Kidney glomerular epithelial cell (primary cell): ENCODE results near the gene QPRT.
"Not testable (repeated sequence)": the region's sequence is repeated elsewhere in the genome, so short reads cannot be mapped to it uniquely, and the experiment has no call there.

Source experiments
- DNase-seq: peaks from one replicate; lab custom pipeline; 2025; lab: John Stamatoyannopoulos, UW

Gene QPRT

GRCh38 chr16:29720703-29721102 is 41.7 kb downstream of the QPRT start:
- no peak for DNase-seq

- DNase-seq: peak; percentile 65
These were observed 42.3 kb downstream of the QPRT start for GRCh38 chr16:29721167-29721879.

GRCh38 chr16:29726845-29727377 is 47.9 kb downstream of the QPRT start:
- no peak for DNase-seq

GRCh38 chr16:29727452-29727851 is 48.5 kb downstream of the QPRT start:
- no peak for DNase-seq

- peak; percentile 45 for DNase-seq
These were observed 50.1 kb downstream of the QPRT start for GRCh38 chr16:29729116-29729521.

GRCh38 chr16:29730649-29731048 is 51.7 kb downstream of the QPRT start:
- DNase-seq: no peak

- not testable (repeated sequence) for DNase-seq
These were observed 53.0 kb downstream of the QPRT start for GRCh38 chr16:29731768-29732601.

- no peak for DNase-seq
These were observed 55.8 kb downstream of the QPRT start for GRCh38 chr16:29734786-29735185.

- DNase-seq: no peak
These were observed 57.1 kb downstream of the QPRT start for GRCh38 chr16:29736112-29736511.

- no peak for DNase-seq
These were observed 57.8 kb downstream of the QPRT start for GRCh38 chr16:29736764-29737163.

- DNase-seq: no peak
These were observed 58.7 kb downstream of the QPRT start for GRCh38 chr16:29737713-29738112.

- no peak for DNase-seq
These were observed 59.5 kb downstream of the QPRT start for GRCh38 chr16:29738514-29738913.

GRCh38 chr16:29739927-29740629 is 61.1 kb downstream of the QPRT start:
- not testable (repeated sequence) for DNase-seq

GRCh38 chr16:29740630-29741015 is 61.6 kb downstream of the QPRT start:
- DNase-seq: not testable (repeated sequence)

- no peak for DNase-seq
These were observed 63.8 kb downstream of the QPRT start for GRCh38 chr16:29742683-29743275.

GRCh38 chr16:29743475-29743826 is 64.5 kb downstream of the QPRT start:
- DNase-seq: no peak

GRCh38 chr16:29743827-29744531 is 65.0 kb downstream of the QPRT start:
- no peak for DNase-seq

GRCh38 chr16:29744541-29745101 is 65.6 kb downstream of the QPRT start:
- no peak for DNase-seq

GRCh38 chr16:29745121-29745852 is 66.3 kb downstream of the QPRT start:
- DNase-seq: no peak

- DNase-seq: no peak
These were observed 66.9 kb downstream of the QPRT start, which contains the start of gene C16orf54 for GRCh38 chr16:29745853-29746345. Gene C16orf54, minus strand, starts transcription at chr16:29745990. Its CDS starts 1,039 bp downstream, at chr16:29744951.
